Body of pancreas (tissue), 4 donors: Measurements from ENCODE around the gene CAMTA1. TPM values are rescaled to one million over a fixed set of nuclear protein-coding genes. Genes with fewer than 3 reads are reported as not detected.

Experiments used
- ATAC-seq: fragments of 150-250 bp; one replicate; pipeline ENCODE4 v1.9.1; 2016
- DNase-seq, 4 donors: peaks; one replicate each; pipeline ENCODE4 v3.0.0-alpha.2; 2019
- H3K27ac ChIP-seq, 4 donors: fragments of 200-600 bp; sonication (generic); 1 replicate in 3 of 4; 2 replicates in 1 of 4; pipeline versions ENCODE4 v1.5.1 to v1.6.1; 2016 to 2019; ENCODE audit warnings: mild to moderate bottlenecking in 1 of 4, mixed read lengths in 1 of 4, moderate library complexity in 1 of 4
- H3K27me3 ChIP-seq, 2 donors: fragments of 200-600 bp; sonication (generic); one replicate each; pipeline ENCODE4 v1.6.0; 2016; ENCODE audit warnings: mild to moderate bottlenecking in 1 of 2
- H3K36me3 ChIP-seq, 2 donors: fragments of 200-600 bp; sonication (generic); replicated peaks in 1 of 2; 2 replicates each; pipeline ENCODE4 v1.5.1; 2016; ENCODE audit warnings: low read depth in 2 of 2; ENCODE audit not compliant: insufficient read depth in 1 of 2
- H3K4me1 ChIP-seq: fragments of 200-600 bp; sonication (generic); one replicate; pipeline ENCODE4 v1.6.0; 2016
- H3K4me3 ChIP-seq, 2 donors: fragments of 200-600 bp; sonication (generic); 1 replicate in 1 of 2; 2 replicates in 1 of 2; pipeline ENCODE4 v1.5.1; 2016 to 2019
- H3K9me3 ChIP-seq, 3 donors: fragments of 200-600 bp; sonication (generic); 1 replicate in 2 of 3; 2 replicates in 1 of 3; pipeline ENCODE4 v1.5.1; 2016
- CTCF ChIP-seq, 7 experiments: fragments of 450-650 bp in 4 of 7; fragments of 200-600 bp in 3 of 7; sonication (generic) in 3 of 7; IDR thresholded peaks; one replicate each; pipeline ENCODE4 v1.5.1; 2016 to 2019; ENCODE audit warnings: antibody characterized with exemption in 7 of 7
- POLR2A ChIP-seq, 3 donors: fragments of 450-650 bp; IDR thresholded peaks; one replicate each; pipeline ENCODE4 v1.6.1; 2016; ENCODE audit warnings: antibody characterized with exemption in 3 of 3, mild to moderate bottlenecking in 2 of 3
- WGBS, 2 donors: methylation state at CpG; one replicate each; pipeline ENCODE4 v1.1.5; 2017; 5-methylcytosine and 5-hydroxymethylcytosine counted together
- intact Hi-C: fragments of 100-400 bp; cut with DNase I; formaldehyde crosslinking; loops from one replicate; pipeline ENCODE4 v1.15.1; 2023
- total RNA-seq, 2 donors: library from RNA; depleted of rRNA; stranded (reverse); fragments of >200 nt; gene quantifications; one replicate each; pipeline ENCODE4 v1.1.0, GENCODE V29; 2016

CAMTA1 gene
- total RNA-seq, 2 donors from 2014 or later, result 36.3 to 59.7 TPM

DNA sequence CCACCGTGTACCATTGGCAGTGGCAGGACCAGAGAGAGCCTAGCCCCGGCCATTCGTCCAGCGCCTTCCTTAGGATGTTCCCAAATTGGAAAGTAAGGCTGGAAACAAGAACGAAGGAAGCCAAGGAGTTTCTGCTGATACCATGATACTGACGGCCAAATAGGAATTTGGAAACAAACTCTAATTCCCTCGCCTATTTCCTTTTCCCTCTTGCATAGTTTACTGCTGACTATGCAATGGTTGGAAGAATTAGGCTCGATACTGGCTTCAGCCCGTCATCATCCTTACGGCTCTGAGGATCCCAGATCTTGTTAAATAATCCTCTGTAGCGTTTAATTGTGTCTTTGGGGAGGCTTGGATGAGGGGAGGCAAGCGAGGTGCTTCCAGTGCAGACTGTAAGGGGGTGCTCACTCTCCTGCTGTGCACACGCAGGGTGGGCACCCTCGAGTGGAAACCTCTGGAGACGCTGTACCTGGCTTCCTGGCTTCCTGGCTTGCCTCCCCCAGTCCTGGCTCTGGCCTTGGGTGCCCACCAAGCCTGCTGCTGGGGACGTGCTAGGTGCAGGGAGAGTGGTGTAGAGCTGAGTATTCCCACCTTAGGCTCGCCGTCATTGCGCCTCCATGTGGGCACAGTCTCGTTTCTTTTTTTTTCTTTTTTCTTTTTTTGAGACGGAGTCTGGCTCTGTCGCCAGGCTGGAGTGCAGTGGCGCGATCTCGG, 27.4 kb upstream of the CAMTA1 start:
- ATAC-seq (no peak), DNase-seq (no peak)
- TF ChIP-seq CTCF (IDR thresholded peaks at IDR 0.05) (no peak), POLR2A (IDR thresholded peaks at IDR 0.05) (no peak)
- WGBS, 2 donors, result 65 to 71% methylated on average over 21 to 24 of the region's 25 CpGs
- Histone ChIP-seq H3K36me3 (no peaks in the 10 kb centered on the region), H3K27me3 (no peaks in the 10 kb centered on the region), H3K27ac (no peak overlapping the region), H3K4me3 (no peak overlapping the region), H3K4me1 (no peaks in the 10 kb centered on the region), H3K9me3 (no peaks in the 10 kb centered on the region)
- intact Hi-C loops, result no loop called here

- no peak for ATAC-seq
- WGBS, 2 donors, result 61 to 71% methylated on average over 9 of the region's 9 CpGs
- intact Hi-C loops, result no loop called here
These were observed 24.0 kb upstream of the CAMTA1 start for GRCh38 chr1:6761196-6761737.

DNA sequence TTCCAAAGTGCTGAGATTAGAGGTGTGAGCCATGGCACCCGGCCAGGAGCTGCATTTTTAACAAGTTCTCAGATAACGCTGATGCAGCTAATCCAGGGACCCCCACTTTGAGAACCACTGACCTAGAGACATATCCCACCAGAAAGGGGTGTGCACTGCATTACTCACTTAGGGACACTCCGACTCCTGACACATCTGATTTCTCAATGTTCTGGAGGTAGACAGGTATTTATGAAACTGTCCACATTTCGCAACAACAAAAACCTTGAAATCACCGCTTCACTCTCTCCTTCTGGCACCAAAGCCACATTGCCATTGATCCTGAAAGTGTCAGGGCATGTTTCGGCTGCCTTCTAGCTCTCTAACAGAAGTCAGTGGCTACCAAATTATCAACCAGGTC, 23.2 kb upstream of the CAMTA1 start:
- no peak for DNase-seq
- no peak overlapping the region for H3K4me3 ChIP-seq
- no peaks in the 10 kb centered on the region for H3K27me3 ChIP-seq
- H3K27ac ChIP-seq, result no peak overlapping the region
- H3K36me3 ChIP-seq, result no peaks in the 10 kb centered on the region
- H3K4me1 ChIP-seq, result no peaks in the 10 kb centered on the region
- ATAC-seq, result no peak
- no peak for TF ChIP-seq CTCF (IDR thresholded peaks at IDR 0.05)
- TF ChIP-seq POLR2A (IDR thresholded peaks at IDR 0.05), result no peak
- intact Hi-C loops, result no loop called here
- WGBS, 2 donors, result 28 to 40% methylated on average over 6 of the region's 6 CpGs
- no peaks in the 10 kb centered on the region for H3K9me3 ChIP-seq

More at GRCh38 chr1:6761196-6761737, 24.0 kb upstream of the CAMTA1 start:
- H3K9me3 ChIP-seq, result no peaks in the 10 kb centered on the region
- no peak overlapping the region for H3K4me3 ChIP-seq
- H3K27ac ChIP-seq, result no peak overlapping the region
- H3K27me3 ChIP-seq, result no peaks in the 10 kb centered on the region
- no peaks in the 10 kb centered on the region for H3K4me1 ChIP-seq
- TF ChIP-seq POLR2A (IDR thresholded peaks at IDR 0.05) (no peak), CTCF (IDR thresholded peaks at IDR 0.05) (no peak)
- DNase-seq, result no peak
- no peaks in the 10 kb centered on the region for H3K36me3 ChIP-seq

GRCh38 chr1:6770751-6771440, 14.4 kb upstream of the CAMTA1 start:
- Histone ChIP-seq H3K4me1 (no peaks in the 10 kb centered on the region), H3K4me3 (no peak overlapping the region), H3K9me3 (no peaks in the 10 kb centered on the region), H3K27me3 (no peaks in the 10 kb centered on the region), H3K36me3 (no peaks in the 10 kb centered on the region), H3K27ac (no peak overlapping the region)
- no peak for ATAC-seq
- intact Hi-C loops, result no loop called here
- no peak for DNase-seq
- 46 to 53% methylated on average over 12 to 13 of the region's 13 CpGs for WGBS, 2 donors
- TF ChIP-seq POLR2A (IDR thresholded peaks at IDR 0.05) (no peak), CTCF (IDR thresholded peaks at IDR 0.05) (no peak)
